ENCODE measurements around the gene CNTNAP5.

GRCh38 chr2:124920448-124920847 is 895.4 kb downstream of the CNTNAP5 start:
- TF ChIP-seq EZH2 (IDR thresholded peaks at IDR 0.05; ENCODE audit: low read depth, low read length, severe bottlenecking), result no peak
- TF ChIP-seq RAD21 (IDR thresholded peaks at IDR 0.05 in 1 of 2, conservative IDR thresholded peaks at IDR 0.05 in 1 of 2; ENCODE audit: low read depth in 2 of 2, low read length in 2 of 2), result no peak
- no peak for TF ChIP-seq EP300 (IDR thresholded peaks at IDR 0.05; ENCODE audit: borderline replicate concordance in 1 of 2, low read depth in 2 of 2, low read length in 2 of 2)
- TF ChIP-seq KDM1A (IDR thresholded peaks at IDR 0.05; ENCODE audit: borderline replicate concordance, low read length), result no peak

All from H1 (cell line).